IMR-90 (cell line): Measurements from ENCODE around the gene CERS4. TPM values are rescaled to one million over a fixed set of nuclear protein-coding genes. Genes with fewer than 3 reads are reported as not detected.

Experiments used
- ATAC-seq: fragments of 200-7000 bp; cut with Tn5 transposase; 2 replicates; pipeline ENCODE4 v1.9.1; 2020; ENCODE audit warnings: low read depth, mild to moderate bottlenecking, moderate library complexity
- BruUV-seq: library from RNA; stranded (reverse); fragments of 400-500 nt; replicated peaks from 2 replicates; lab custom pipeline; 2021; lab: Mats Ljungman, UMichigan
- CTCF ChIA-PET: fragments of 300-600 bp; formaldehyde crosslinking; extraction: SDS; loops from one replicate; lab custom pipeline; 2021; ENCODE audit warnings: antibody characterized with exemption; lab: Yijun Ruan, JAX
- POLR2A ChIA-PET: fragments of 300-600 bp; sonication (Branson Sonifier 250); formaldehyde crosslinking; loops from one replicate; lab custom pipeline; 2022; ENCODE audit warnings: antibody characterized with exemption; ENCODE audit not compliant: unreplicated experiment; lab: Charles Lee
- DNase-seq: peaks from one replicate; pipeline ENCODE4 v3.0.0; 2013
- H2AFZ ChIP-seq: replicated peaks from 2 replicates; pipeline ENCODE3; 2013; ENCODE audit warnings: low read length, mild to moderate bottlenecking; ENCODE audit not compliant: poor library complexity
- H2AK5ac ChIP-seq: 2 replicates; pipeline ENCODE4 v1.6.1; 2013; ENCODE audit warnings: low read depth, low read length, inconsistent platforms
- H2AK9ac ChIP-seq: replicated peaks from 2 replicates; pipeline ENCODE3; 2013; ENCODE audit warnings: mild to moderate bottlenecking, low read depth, low read length, moderate library complexity; ENCODE audit not compliant: poor library complexity
- H2BK120ac ChIP-seq: 2 replicates; pipeline ENCODE4 v1.6.1; 2013; ENCODE audit warnings: low read depth, low read length, inconsistent platforms
- H2BK15ac ChIP-seq: 3 replicates; pipeline ENCODE4 v1.6.1; 2013; ENCODE audit warnings: low read depth, low read length, inconsistent platforms
- H2BK20ac ChIP-seq: 2 replicates; pipeline ENCODE4 v1.6.1; 2013; ENCODE audit warnings: low read depth, mild to moderate bottlenecking, inconsistent platforms, low read length, moderate library complexity
- H2BK5ac ChIP-seq: 2 replicates; pipeline ENCODE4 v1.6.1; 2013; ENCODE audit warnings: mild to moderate bottlenecking, low read depth, low read length, inconsistent platforms; ENCODE audit not compliant: poor library complexity, severe bottlenecking
- H3K14ac ChIP-seq: replicated peaks from 2 replicates; pipeline ENCODE4 v1.6.1; 2013; ENCODE audit warnings: low read depth, low read length, inconsistent platforms
- H3K18ac ChIP-seq: 2 replicates; pipeline ENCODE4 v1.6.1; 2013; ENCODE audit warnings: low read depth, low read length, control low read depth
- H3K23ac ChIP-seq: 2 replicates; pipeline ENCODE4 v1.6.1; 2013; ENCODE audit warnings: low read depth, low read length, inconsistent platforms
- H3K27ac ChIP-seq: 2 replicates; pipeline ENCODE4 v1.5.1; 2013; ENCODE audit warnings: mild to moderate bottlenecking, control low read depth, low read length; ENCODE audit not compliant: insufficient read depth
- H3K27me3 ChIP-seq: 2 replicates; pipeline ENCODE4 v1.6.1; 2013; ENCODE audit warnings: low read length; ENCODE audit not compliant: control insufficient read depth, insufficient read depth
- H3K36me3 ChIP-seq: 2 replicates; pipeline ENCODE4 v1.6.1; 2013; ENCODE audit warnings: low read length, mixed read lengths; ENCODE audit not compliant: control insufficient read depth, insufficient read depth
- H3K4ac ChIP-seq: 2 replicates; pipeline ENCODE4 v1.6.1; 2013; ENCODE audit warnings: low read depth, low read length, inconsistent platforms
- H3K4me1 ChIP-seq: 2 replicates; pipeline ENCODE4 v1.6.1; 2013; ENCODE audit warnings: low read length, mixed read lengths; ENCODE audit not compliant: control insufficient read depth, insufficient read depth
- H3K4me2 ChIP-seq: 2 replicates; pipeline ENCODE4 v1.6.1; 2013; ENCODE audit warnings: low read depth, mild to moderate bottlenecking, control low read depth, low read length, moderate library complexity
- H3K4me3 ChIP-seq: 2 replicates; pipeline ENCODE4 v1.5.1; 2013; ENCODE audit warnings: low read depth, mild to moderate bottlenecking, control low read depth, low read length, moderate library complexity; ENCODE audit not compliant: insufficient read depth
- H3K56ac ChIP-seq: 2 replicates; pipeline ENCODE4 v1.6.1; 2013; ENCODE audit warnings: low read length, inconsistent platforms; ENCODE audit not compliant: insufficient read depth; ENCODE audit errors: extremely low read depth
- H3K79me1 ChIP-seq, 2 experiments: 2 replicates each; pipeline ENCODE4 v1.6.1; 2013; ENCODE audit warnings: low read length in 2 of 2, inconsistent platforms in 1 of 2, low read depth in 1 of 2
- H3K9ac ChIP-seq: 2 replicates; pipeline ENCODE4 v1.6.1; 2013; ENCODE audit warnings: low read depth, low read length, control low read depth
- H3K9me1 ChIP-seq: 2 replicates; pipeline ENCODE4 v1.6.1; 2013; ENCODE audit warnings: low read length, inconsistent platforms; ENCODE audit not compliant: insufficient read depth
- H3K9me3 ChIP-seq: 2 replicates; pipeline ENCODE4 v1.6.1; 2013; ENCODE audit warnings: low read length; ENCODE audit not compliant: control insufficient read depth, insufficient read depth
- H4K20me1 ChIP-seq: 2 replicates; pipeline ENCODE4 v1.6.1; 2013; ENCODE audit warnings: low read length, inconsistent platforms; ENCODE audit not compliant: insufficient read depth
- H4K5ac ChIP-seq: 2 replicates; pipeline ENCODE4 v1.6.1; 2013; ENCODE audit warnings: mild to moderate bottlenecking, low read depth, low read length, control low read depth
- H4K8ac ChIP-seq, 2 experiments: 2 replicates each; pipeline ENCODE4 v1.6.1; 2013; ENCODE audit warnings: low read depth in 2 of 2, low read length in 2 of 2, control low read depth in 1 of 2, inconsistent platforms in 1 of 2
- H4K91ac ChIP-seq: 2 replicates; pipeline ENCODE4 v1.6.1; 2013; ENCODE audit warnings: low read depth, low read length, inconsistent platforms; ENCODE audit not compliant: insufficient read depth
- BHLHE40 ChIP-seq: fragments of 150-350 bp; IDR thresholded peaks from 2 replicates; pipeline ENCODE4 v1.6.1; 2016; ENCODE audit warnings: mild to moderate bottlenecking, low read depth, low read length
- CEBPB ChIP-seq: IDR thresholded peaks from 2 replicates; pipeline ENCODE4 v1.6.1; 2012; ENCODE audit warnings: low read depth, low read length, improper control_type of control experiment
- CHD1 ChIP-seq: IDR thresholded peaks from 2 replicates; pipeline ENCODE4 v1.6.1; 2012; ENCODE audit warnings: low read depth, low read length, improper control_type of control experiment
- ELK1 ChIP-seq: fragments of 150-350 bp; IDR thresholded peaks from 2 replicates; pipeline ENCODE4 v1.6.1; 2016; ENCODE audit warnings: low read depth, mild to moderate bottlenecking, low read length, moderate library complexity, borderline replicate concordance
- FOS ChIP-seq: fragments of 150-350 bp; IDR thresholded peaks from 2 replicates; pipeline ENCODE4 v1.6.1; 2016; ENCODE audit warnings: low read depth, low read length
- MAFK ChIP-seq: IDR thresholded peaks from 2 replicates; pipeline ENCODE4 v1.6.1; 2012; ENCODE audit warnings: low read depth, low read length, improper control_type of control experiment
- MAZ ChIP-seq: IDR thresholded peaks from 2 replicates; pipeline ENCODE4 v1.6.1; 2012; ENCODE audit warnings: low read depth, mild to moderate bottlenecking, low read length, improper control_type of control experiment, moderate library complexity, borderline replicate concordance
- MXI1 ChIP-seq: IDR thresholded peaks from 2 replicates; pipeline ENCODE4 v1.6.1; 2012; ENCODE audit warnings: low read depth, mild to moderate bottlenecking, low read length, moderate library complexity, borderline replicate concordance
- NFE2L2 ChIP-seq: fragments of 150-350 bp; IDR thresholded peaks from 2 replicates; pipeline ENCODE4 v1.6.1; 2016; ENCODE audit warnings: low read depth, mild to moderate bottlenecking, low read length
- RAD21 ChIP-seq: IDR thresholded peaks from 2 replicates; pipeline ENCODE4 v1.6.1; 2012; ENCODE audit warnings: low read length, improper control_type of control experiment
- RCOR1 ChIP-seq: IDR thresholded peaks from 2 replicates; pipeline ENCODE4 v1.6.1; 2012; ENCODE audit warnings: mild to moderate bottlenecking, low read length, improper control_type of control experiment; ENCODE audit not compliant: insufficient replicate concordance
- RFX5 ChIP-seq: IDR thresholded peaks from 2 replicates; pipeline ENCODE4 v1.8.0; 2012; ENCODE audit warnings: low read depth, mild to moderate bottlenecking, low read length, moderate library complexity
- SMC3 ChIP-seq: fragments of 150-350 bp; IDR thresholded peaks from 2 replicates; pipeline ENCODE4 v1.6.1; 2016; ENCODE audit warnings: low read depth, mild to moderate bottlenecking, antibody characterized with exemption, low read length, moderate library complexity
- USF2 ChIP-seq: fragments of 150-350 bp; IDR thresholded peaks from 2 replicates; pipeline ENCODE4 v1.6.1; 2017; ENCODE audit warnings: mild to moderate bottlenecking, antibody characterized with exemption, low read length, low read depth
- WGBS, 2 experiments: methylation state at CpG; one replicate each; pipeline versions ENCODE4 v1.1.5 to v1.1.7; 2013; ENCODE audit warnings: missing lambda C conversion rate in 2 of 2; ENCODE audit not compliant: insufficient read length in 1 of 2; ENCODE audit errors: extremely low coverage in 2 of 2; 5-methylcytosine and 5-hydroxymethylcytosine counted together
- dilution Hi-C: fragments of 300-500 bp; cut with HindIII; formaldehyde crosslinking; loops from one replicate; pipeline ENCODE4 v1.14.3; 2018; ENCODE audit warnings: low sequenced_read_pairs; ENCODE audit not compliant: unreplicated experiment
- in situ Hi-C: fragments of 300-500 bp; cut with MboI; formaldehyde crosslinking; loops from 3 replicates; pipeline ENCODE4 v1.14.3; 2019; ENCODE audit warnings: low sequenced_read_pairs, inconsistent platforms, mixed read lengths
- intact Hi-C: fragments of 100-400 bp; cut with micrococcal nuclease; formaldehyde crosslinking; loops from 2 replicates; pipeline ENCODE4 v1.10.0; 2022
- polyA plus RNA-seq, 3 experiments: library from polyadenylated mRNA; depleted of rRNA; stranded (reverse); fragments of >200 nt; gene quantifications; 2 replicates each; pipeline ENCODE4 v1.2.3, GENCODE V29; 2012; ENCODE audit warnings: low replicate concordance in 1 of 3
- total RNA-seq: library from RNA; depleted of rRNA; stranded (reverse); fragments of >200 nt; gene quantifications from 2 replicates; pipeline ENCODE4 v1.2.3, GENCODE V29; 2012

Gene CERS4
- total and polyA plus RNA-seq, 2 of the 4 experiments (the other 2 are of a cell fraction), result 3.2 to 5.7 TPM

GRCh38 chr19:8206147-8207087 is 2.8 kb upstream of the CERS4 start:
- dilution Hi-C loops, result no loop called here
- TF ChIP-seq RFX5 (no peak), ELK1 (no peak), FOS (no peak), MAFK (no peak), RAD21 (no peak), MAZ (no peak), MXI1 (no peak), SMC3 (no peak), NFE2L2 (no peak), USF2 (no peak), CEBPB (no peak), RCOR1 (no peak), BHLHE40 (no peak), CHD1 (no peak)

More at GRCh38 chr19:8206147-8207087, 2.8 kb upstream of the CERS4 start:
- no peaks in the 10 kb centered on the region for H3K9me1 ChIP-seq
- H3K4me3 ChIP-seq, result no peak overlapping the region
- H3K4me1 ChIP-seq, result peaks cover 4% of the 10 kb centered on the region; the same call in 1 of the 2 replicates
- no peak overlapping the region for H2BK15ac ChIP-seq
- H3K4me2 ChIP-seq, result no peak overlapping the region
- in situ Hi-C loops, result no loop called here
- no peak overlapping the region for H2BK5ac ChIP-seq
- ATAC-seq (no peak), DNase-seq (no peak)
- no peak overlapping the region for H3K4ac ChIP-seq
- peaks cover 18% of the 10 kb centered on the region for H3K27me3 ChIP-seq
- no peaks in the 10 kb centered on the region for H3K36me3 ChIP-seq
- no peaks in the 10 kb centered on the region for H4K20me1 ChIP-seq
- POLR2A ChIA-PET, result no interaction called here
- BruUV-seq, result no TSS peak
- no CpG with 5 or more reads among the region's 13 CpGs for WGBS, 2 experiments
- no peak overlapping the region for H2AFZ ChIP-seq
- H2AK5ac ChIP-seq, result no peak overlapping the region
- no peaks in the 10 kb centered on the region for H3K9me3 ChIP-seq
- CTCF ChIA-PET, result no interaction called here
- no peak overlapping the region for H3K18ac ChIP-seq
- no peak overlapping the region for H3K23ac ChIP-seq
- H3K27ac ChIP-seq, result no peak overlapping the region
- no peak overlapping the region for H2AK9ac ChIP-seq
- no peak overlapping the region for H3K9ac ChIP-seq
- H4K5ac ChIP-seq, result no peak overlapping the region
- H4K8ac ChIP-seq, result no peak overlapping the region
- H2BK120ac ChIP-seq, result no peak overlapping the region
- H3K14ac ChIP-seq, result no peak overlapping the region
- H3K56ac ChIP-seq, result no peak overlapping the region
- H2BK20ac ChIP-seq, result no peak overlapping the region
- intact Hi-C loops, result no loop called here
- no peak overlapping the region for H4K91ac ChIP-seq
- no peaks in the 10 kb centered on the region; a peak in 1 of 4 replicates for H3K79me1 ChIP-seq
